ENCODE measurements around the gene ABCA3. TPM values are rescaled to one million over a fixed set of nuclear protein-coding genes. Genes with fewer than 3 reads are reported as not detected.

ABCA3 gene
- total RNA-seq, 1 experiment from 2014 or later = 58.4 TPM

DNA sequence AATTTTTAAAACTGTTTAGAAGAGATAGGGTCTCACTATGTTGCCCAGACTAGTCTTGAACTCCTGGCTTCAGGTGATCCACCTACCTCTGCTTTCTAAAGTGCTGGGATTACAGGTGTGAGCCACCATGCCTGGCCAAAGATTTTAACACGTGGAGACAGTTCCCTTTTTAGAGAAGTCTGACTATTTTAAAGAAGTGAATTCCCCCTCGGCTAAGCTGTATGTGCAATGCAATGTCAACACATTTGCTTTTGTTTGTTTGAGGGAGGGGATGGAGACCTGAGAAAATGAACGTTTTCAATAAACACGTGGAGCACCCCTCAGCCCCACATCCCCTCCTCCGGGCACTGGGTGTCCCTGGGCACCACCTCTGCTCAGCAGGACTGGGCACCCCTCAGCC lies 58.3 kb downstream of the ABCA3 start:
- ChIA-PET POLR2A (no interaction called here), CTCF (interaction anchor here (0.7 kb wide), 1 partner anchor 110 kb away, joined by 4 read pairs; no protein-coding TSS in a partner anchor)
- Histone ChIP-seq H3K27ac (ENCODE audit: low read length) (no peak overlapping the region), H3K36me3 (ENCODE audit: control insufficient read depth, insufficient read depth, low read length) (no peaks in the 10 kb centered on the region), H3K4me3 (ENCODE audit: low read depth in 2 of 2, low read length in 2 of 2) (no peak overlapping the region), H3K9me3 (ENCODE audit: control insufficient read depth, insufficient read depth, low read depth, low read length) (no peaks in the 10 kb centered on the region), H3K27me3 (ENCODE audit: control insufficient read depth, insufficient read depth, low read length) (no peaks in the 10 kb centered on the region), H3K4me1 (ENCODE audit: control insufficient read depth, insufficient read depth, low read length) (no peaks in the 10 kb centered on the region)
- intact Hi-C loops (cut with micrococcal nuclease; ENCODE audit: unreplicated experiment) (no loop called here), in situ Hi-C loops (cut with HindIII; ENCODE audit: low pct_unique_long_range_greater_than_20kb, low sequenced_read_pairs) (no loop called here)
- DNase-seq (ENCODE audit: low read depth, low spot score) (no peak), ATAC-seq (no peak)
- no TSS peak for BruUV-seq (replicated peaks)
- TF ChIP-seq SIN3A (IDR thresholded peaks at IDR 0.05; ENCODE audit: borderline replicate concordance, insufficient read depth, low read depth, low read length) = no peak
- TF ChIP-seq, protein P1, sequence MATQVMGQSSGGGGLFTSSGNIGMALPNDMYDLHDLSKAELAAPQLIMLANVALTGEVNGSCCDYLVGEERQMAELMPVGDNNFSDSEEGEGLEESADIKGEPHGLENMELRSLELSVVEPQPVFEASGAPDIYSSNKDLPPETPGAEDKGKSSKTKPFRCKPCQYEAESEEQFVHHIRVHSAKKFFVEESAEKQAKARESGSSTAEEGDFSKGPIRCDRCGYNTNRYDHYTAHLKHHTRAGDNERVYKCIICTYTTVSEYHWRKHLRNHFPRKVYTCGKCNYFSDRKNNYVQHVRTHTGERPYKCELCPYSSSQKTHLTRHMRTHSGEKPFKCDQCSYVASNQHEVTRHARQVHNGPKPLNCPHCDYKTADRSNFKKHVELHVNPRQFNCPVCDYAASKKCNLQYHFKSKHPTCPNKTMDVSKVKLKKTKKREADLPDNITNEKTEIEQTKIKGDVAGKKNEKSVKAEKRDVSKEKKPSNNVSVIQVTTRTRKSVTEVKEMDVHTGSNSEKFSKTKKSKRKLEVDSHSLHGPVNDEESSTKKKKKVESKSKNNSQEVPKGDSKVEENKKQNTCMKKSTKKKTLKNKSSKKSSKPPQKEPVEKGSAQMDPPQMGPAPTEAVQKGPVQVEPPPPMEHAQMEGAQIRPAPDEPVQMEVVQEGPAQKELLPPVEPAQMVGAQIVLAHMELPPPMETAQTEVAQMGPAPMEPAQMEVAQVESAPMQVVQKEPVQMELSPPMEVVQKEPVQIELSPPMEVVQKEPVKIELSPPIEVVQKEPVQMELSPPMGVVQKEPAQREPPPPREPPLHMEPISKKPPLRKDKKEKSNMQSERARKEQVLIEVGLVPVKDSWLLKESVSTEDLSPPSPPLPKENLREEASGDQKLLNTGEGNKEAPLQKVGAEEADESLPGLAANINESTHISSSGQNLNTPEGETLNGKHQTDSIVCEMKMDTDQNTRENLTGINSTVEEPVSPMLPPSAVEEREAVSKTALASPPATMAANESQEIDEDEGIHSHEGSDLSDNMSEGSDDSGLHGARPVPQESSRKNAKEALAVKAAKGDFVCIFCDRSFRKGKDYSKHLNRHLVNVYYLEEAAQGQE (IDR thresholded peaks at IDR 0.05; ENCODE audit: insufficient read depth in 1 of 2, low read depth in 2 of 2, low read length in 1 of 2) = no peak
- no peak for TF ChIP-seq POLR2AphosphoS5 (IDR thresholded peaks at IDR 0.05; ENCODE audit: low read depth, low read length)
- no peak for TF ChIP-seq TCF7L2 (IDR thresholded peaks at IDR 0.05; ENCODE audit: low read depth, low read length)
- TF ChIP-seq, protein P2, sequence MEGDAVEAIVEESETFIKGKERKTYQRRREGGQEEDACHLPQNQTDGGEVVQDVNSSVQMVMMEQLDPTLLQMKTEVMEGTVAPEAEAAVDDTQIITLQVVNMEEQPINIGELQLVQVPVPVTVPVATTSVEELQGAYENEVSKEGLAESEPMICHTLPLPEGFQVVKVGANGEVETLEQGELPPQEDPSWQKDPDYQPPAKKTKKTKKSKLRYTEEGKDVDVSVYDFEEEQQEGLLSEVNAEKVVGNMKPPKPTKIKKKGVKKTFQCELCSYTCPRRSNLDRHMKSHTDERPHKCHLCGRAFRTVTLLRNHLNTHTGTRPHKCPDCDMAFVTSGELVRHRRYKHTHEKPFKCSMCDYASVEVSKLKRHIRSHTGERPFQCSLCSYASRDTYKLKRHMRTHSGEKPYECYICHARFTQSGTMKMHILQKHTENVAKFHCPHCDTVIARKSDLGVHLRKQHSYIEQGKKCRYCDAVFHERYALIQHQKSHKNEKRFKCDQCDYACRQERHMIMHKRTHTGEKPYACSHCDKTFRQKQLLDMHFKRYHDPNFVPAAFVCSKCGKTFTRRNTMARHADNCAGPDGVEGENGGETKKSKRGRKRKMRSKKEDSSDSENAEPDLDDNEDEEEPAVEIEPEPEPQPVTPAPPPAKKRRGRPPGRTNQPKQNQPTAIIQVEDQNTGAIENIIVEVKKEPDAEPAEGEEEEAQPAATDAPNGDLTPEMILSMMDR (IDR thresholded peaks at IDR 0.05) = no peak

DNA sequence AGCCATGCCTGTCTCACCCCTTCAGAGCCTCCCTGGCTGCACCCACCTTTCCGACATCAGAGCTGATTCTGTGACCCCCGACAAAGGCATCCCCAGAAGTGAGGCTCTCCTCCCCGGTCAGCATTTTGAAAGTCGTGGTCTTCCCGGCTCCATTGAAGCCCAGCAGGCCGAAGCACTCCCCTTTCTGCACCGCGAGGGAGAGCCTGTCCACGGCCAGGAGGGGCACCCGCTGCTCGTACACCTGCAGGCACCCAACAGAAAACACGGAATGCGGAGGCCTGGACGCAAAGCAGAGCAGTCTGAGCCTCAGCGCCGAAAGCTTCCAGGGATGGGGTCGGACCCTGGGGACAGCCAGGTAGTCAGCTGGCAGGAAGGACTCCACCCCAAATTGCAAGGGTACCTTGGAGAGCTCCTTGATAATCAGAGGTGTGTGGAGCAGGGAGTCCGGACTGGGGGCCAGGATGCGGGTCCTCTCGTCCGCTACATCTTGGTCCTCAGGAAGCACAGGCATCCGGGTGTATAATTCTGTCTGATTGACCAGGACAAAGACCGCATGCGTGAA lies 59.5 kb downstream of the ABCA3 start:
- in situ Hi-C loops (cut with HindIII; ENCODE audit: low pct_unique_long_range_greater_than_20kb, low sequenced_read_pairs) = no loop called here
- H3K9me3 ChIP-seq (ENCODE audit: control insufficient read depth, insufficient read depth, low read depth, low read length) = no peaks in the 10 kb centered on the region
- no TSS peak for BruUV-seq (replicated peaks)
- no peaks in the 10 kb centered on the region for H3K27me3 ChIP-seq (ENCODE audit: control insufficient read depth, insufficient read depth, low read length)
- ChIA-PET CTCF (no interaction called here), POLR2A (no interaction called here)
- no peak for DNase-seq (ENCODE audit: low read depth, low spot score)
- no peak for TF ChIP-seq TCF7L2 (IDR thresholded peaks at IDR 0.05; ENCODE audit: low read depth, low read length)
- TF ChIP-seq, protein P1 (IDR thresholded peaks at IDR 0.05; ENCODE audit: insufficient read depth in 1 of 2, low read depth in 2 of 2, low read length in 1 of 2) = peak; percentile 70 to 73
- TF ChIP-seq, protein P2 (IDR thresholded peaks at IDR 0.05) = no peak
- TF ChIP-seq SIN3A (IDR thresholded peaks at IDR 0.05; ENCODE audit: borderline replicate concordance, insufficient read depth, low read depth, low read length) = no peak
- H3K4me1 ChIP-seq (ENCODE audit: control insufficient read depth, insufficient read depth, low read length) = no peaks in the 10 kb centered on the region
- H3K36me3 ChIP-seq (ENCODE audit: control insufficient read depth, insufficient read depth, low read length) = no peaks in the 10 kb centered on the region
- ATAC-seq = no peak
- intact Hi-C loops (cut with micrococcal nuclease; ENCODE audit: unreplicated experiment) = no loop called here
- H3K27ac ChIP-seq (ENCODE audit: low read length) = no peak overlapping the region
- no peak overlapping the region for H3K4me3 ChIP-seq (ENCODE audit: low read depth in 2 of 2, low read length in 2 of 2)
